ENCODE data around the gene INO80.
"Not testable (repeated sequence)": the region's sequence is repeated elsewhere in the genome, so short reads cannot be mapped to it uniquely, and the experiment has no call there.

INO80 gene

GRCh38 chr15:41116116-41116961, at the start of gene INO80:
Gene INO80, minus strand, starts transcription at chr15:41116280. Its CDS starts 19,970 bp downstream, at chr15:41096310.
- peak; percentile 99 for DNase-seq

- no peak for DNase-seq
Observed at GRCh38 chr15:41161736-41162135, 45.7 kb upstream of the INO80 start.

- no peak for DNase-seq
Observed at GRCh38 chr15:41161336-41161735, 45.3 kb upstream of the INO80 start.

- no peak for DNase-seq
Observed at GRCh38 chr15:41160639-41161315, 44.7 kb upstream of the INO80 start.

GRCh38 chr15:41154412-41154811, 38.3 kb upstream of the INO80 start:
- no peak for DNase-seq

- DNase-seq = no peak
Observed at GRCh38 chr15:41153733-41154132, 37.7 kb upstream of the INO80 start.

GRCh38 chr15:41151451-41152005, 35.4 kb upstream of the INO80 start:
- DNase-seq = no peak

GRCh38 chr15:41150279-41150678, 34.2 kb upstream of the INO80 start:
- no peak for DNase-seq

GRCh38 chr15:41148065-41148464, 32.0 kb upstream of the INO80 start:
- DNase-seq = no peak

- no peak for DNase-seq
Observed at GRCh38 chr15:41139619-41140018, 23.5 kb upstream of the INO80 start.

GRCh38 chr15:41139112-41139511, 23.0 kb upstream of the INO80 start:
- not testable (repeated sequence) for DNase-seq

- DNase-seq = not testable (repeated sequence)
Observed at GRCh38 chr15:41135580-41135979, 19.5 kb upstream of the INO80 start.

- DNase-seq = no peak
Observed at GRCh38 chr15:41133454-41133853, 17.4 kb upstream of the INO80 start.

GRCh38 chr15:41132094-41132493, 16.0 kb upstream of the INO80 start:
- not testable (repeated sequence) for DNase-seq

- no peak for DNase-seq
Observed at GRCh38 chr15:41128174-41128902, 12.3 kb upstream of the INO80 start.

GRCh38 chr15:41125931-41126642, 10.0 kb upstream of the INO80 start:
- DNase-seq = no peak

GRCh38 chr15:41125063-41125669, 9.1 kb upstream of the INO80 start:
- no peak for DNase-seq

GRCh38 chr15:41124058-41124457, 8.0 kb upstream of the INO80 start:
- no peak for DNase-seq

GRCh38 chr15:41122849-41123248, 6.8 kb upstream of the INO80 start:
- no peak for DNase-seq

GRCh38 chr15:41121951-41122350, 5.9 kb upstream of the INO80 start:
- no peak for DNase-seq

- DNase-seq = no peak
Observed at GRCh38 chr15:41116962-41117252, 827 bp upstream of the INO80 start.

GRCh38 chr15:41115652-41116115, 396 bp downstream of the INO80 start:
- peak; percentile 81 for DNase-seq
